Measurements from ENCODE around the gene ZNF429.
A peak's percentile ranks its signal among the peaks of the same experiment; 100 is the strongest.

ZNF429 gene

DNA sequence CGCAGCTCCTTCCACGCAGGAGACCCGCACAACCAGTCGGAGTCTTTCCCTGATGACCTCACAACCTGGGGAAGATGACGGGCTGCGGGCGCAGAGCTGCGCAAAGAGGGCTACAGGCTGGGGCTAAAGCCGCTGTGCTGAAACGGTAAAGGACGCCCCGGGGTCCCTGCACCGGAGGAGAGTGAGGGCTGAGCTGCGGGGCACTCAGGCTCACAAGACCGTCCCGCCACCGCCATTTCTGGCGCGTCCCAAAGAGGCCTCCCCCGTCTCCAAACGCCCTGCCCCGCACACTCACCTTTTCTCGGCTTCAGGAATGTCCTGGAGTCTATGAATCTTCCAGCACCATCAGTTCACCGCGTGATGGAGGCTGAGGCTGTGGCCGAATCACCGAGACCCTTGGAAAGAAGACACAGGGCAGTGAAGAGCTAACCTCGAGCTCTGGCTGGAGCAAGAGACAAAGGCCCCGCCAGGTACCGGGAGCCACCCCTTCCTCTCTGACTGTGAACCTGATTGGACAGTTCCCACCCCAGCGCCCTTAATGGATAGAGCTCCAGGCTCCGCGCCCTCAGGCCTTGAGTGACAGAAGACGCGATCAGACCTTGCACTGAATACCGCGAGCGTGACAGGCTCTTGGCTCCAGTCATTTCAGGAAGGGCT, 41.8 kb upstream of the ZNF429 start:
- Histone ChIP-seq H3K9ac (ENCODE audit: low read length) (peak overlapping the region; percentile 73), H2AFZ (ENCODE audit: low read depth, low read length, severe bottlenecking) (peak overlapping the region; percentile 76), H3K4me3 (ENCODE audit: insufficient read depth, low read length, poor library complexity, severe bottlenecking) (peak overlapping the region; percentile 83)

GRCh38 chr19:21466627-21467026, 38.8 kb upstream of the ZNF429 start:
- no peaks in the 10 kb centered on the region for H3K9me3 ChIP-seq (ENCODE audit: insufficient read depth, low read length)

More for the DNA sequence above, 41.8 kb upstream of the ZNF429 start:
- Histone ChIP-seq H4K20me1 (ENCODE audit: low read depth, low read length) (no peaks in the 10 kb centered on the region), H3K36me3 (ENCODE audit: low read length) (no peaks in the 10 kb centered on the region), H3K27ac (ENCODE audit: low read depth, low read length) (peak overlapping the region; percentile 37; the same call in 1 of the 2 replicates), H3K9me2 (replicated peaks; ENCODE audit: insufficient read depth, low read length) (no peaks in the 10 kb centered on the region), H3K4me2 (ENCODE audit: low read depth, low read length, poor library complexity, severe bottlenecking) (peak overlapping the region; percentile 63), H3K27me3 (ENCODE audit: low read length) (no peaks in the 10 kb centered on the region), H3F3A (ENCODE audit: insufficient read depth) (no peaks in the 10 kb centered on the region), H3K9me3 (ENCODE audit: insufficient read depth, low read length) (no peaks in the 10 kb centered on the region), H3K79me2 (ENCODE audit: insufficient read depth, low read length) (peaks cover 14% of the 10 kb centered on the region; the same call in 1 of the 2 replicates)
- TF ChIP-seq EZH2phosphoT487 (conservative IDR thresholded peaks at IDR 0.05; ENCODE audit: low read length), result no peak
- no peak for TF ChIP-seq CTCF (IDR thresholded peaks at IDR 0.05; ENCODE audit: insufficient read depth, low read length, poor library complexity, severe bottlenecking)

GRCh38 chr19:21468791-21469190, 36.6 kb upstream of the ZNF429 start:
- TF ChIP-seq EZH2phosphoT487 (conservative IDR thresholded peaks at IDR 0.05; ENCODE audit: low read length) (no peak), CTCF (IDR thresholded peaks at IDR 0.05; ENCODE audit: insufficient read depth, low read length, poor library complexity, severe bottlenecking) (no peak)
- no peak overlapping the region for H3K9ac ChIP-seq (ENCODE audit: low read length)
- no peaks in the 10 kb centered on the region for H3K79me2 ChIP-seq (ENCODE audit: insufficient read depth, low read length)
- H3K27me3 ChIP-seq (ENCODE audit: low read length), result no peaks in the 10 kb centered on the region
- H3K4me3 ChIP-seq (ENCODE audit: insufficient read depth, low read length, poor library complexity, severe bottlenecking), result no peak overlapping the region
- H3K27ac ChIP-seq (ENCODE audit: low read depth, low read length), result no peak overlapping the region
- no peaks in the 10 kb centered on the region for H3K9me3 ChIP-seq (ENCODE audit: insufficient read depth, low read length)
- H4K20me1 ChIP-seq (ENCODE audit: low read depth, low read length), result no peaks in the 10 kb centered on the region
- peak overlapping the region; percentile 51 for H2AFZ ChIP-seq (ENCODE audit: low read depth, low read length, severe bottlenecking)
- no peaks in the 10 kb centered on the region for H3F3A ChIP-seq (ENCODE audit: insufficient read depth)
- H3K4me2 ChIP-seq (ENCODE audit: low read depth, low read length, poor library complexity, severe bottlenecking), result no peak overlapping the region
- no peaks in the 10 kb centered on the region for H3K9me2 ChIP-seq (replicated peaks; ENCODE audit: insufficient read depth, low read length)
- H3K36me3 ChIP-seq (ENCODE audit: low read length), result no peaks in the 10 kb centered on the region

More at GRCh38 chr19:21466627-21467026, 38.8 kb upstream of the ZNF429 start:
- no peaks in the 10 kb centered on the region for H3K36me3 ChIP-seq (ENCODE audit: low read length)
- H3K27me3 ChIP-seq (ENCODE audit: low read length), result no peaks in the 10 kb centered on the region
- no peaks in the 10 kb centered on the region for H3F3A ChIP-seq (ENCODE audit: insufficient read depth)
- no peak overlapping the region for H3K4me3 ChIP-seq (ENCODE audit: insufficient read depth, low read length, poor library complexity, severe bottlenecking)
- H4K20me1 ChIP-seq (ENCODE audit: low read depth, low read length), result no peaks in the 10 kb centered on the region
- peaks cover 14% of the 10 kb centered on the region; the same call in 1 of the 2 replicates for H3K79me2 ChIP-seq (ENCODE audit: insufficient read depth, low read length)
- no peak overlapping the region for H3K27ac ChIP-seq (ENCODE audit: low read depth, low read length)
- no peak overlapping the region for H3K9ac ChIP-seq (ENCODE audit: low read length)
- TF ChIP-seq CTCF (IDR thresholded peaks at IDR 0.05; ENCODE audit: insufficient read depth, low read length, poor library complexity, severe bottlenecking), result no peak
- no peak for TF ChIP-seq EZH2phosphoT487 (conservative IDR thresholded peaks at IDR 0.05; ENCODE audit: low read length)
- no peak overlapping the region for H2AFZ ChIP-seq (ENCODE audit: low read depth, low read length, severe bottlenecking)
- no peaks in the 10 kb centered on the region for H3K9me2 ChIP-seq (replicated peaks; ENCODE audit: insufficient read depth, low read length)
- H3K4me2 ChIP-seq (ENCODE audit: low read depth, low read length, poor library complexity, severe bottlenecking), result no peak overlapping the region
